Hematopoietic multipotent progenitor cell treated with erythropoietin and hydrocortisone succinate and interleukin-3 and kit ligand, for 4 days (in vitro differentiated cells): ENCODE results near the gene MRPS30.
"Not testable (repeated sequence)": the region's sequence is repeated elsewhere in the genome, so short reads cannot be mapped to it uniquely, and the experiment has no call there.

Source experiments
- DNase-seq: peaks from one replicate; pipeline ENCODE4 v3.0.0-alpha.2; 2015

The MRPS30 gene

GRCh38 chr5:44824662-44825061 is 15.9 kb downstream of the MRPS30 start:
- DNase-seq = not testable (repeated sequence)

DNA sequence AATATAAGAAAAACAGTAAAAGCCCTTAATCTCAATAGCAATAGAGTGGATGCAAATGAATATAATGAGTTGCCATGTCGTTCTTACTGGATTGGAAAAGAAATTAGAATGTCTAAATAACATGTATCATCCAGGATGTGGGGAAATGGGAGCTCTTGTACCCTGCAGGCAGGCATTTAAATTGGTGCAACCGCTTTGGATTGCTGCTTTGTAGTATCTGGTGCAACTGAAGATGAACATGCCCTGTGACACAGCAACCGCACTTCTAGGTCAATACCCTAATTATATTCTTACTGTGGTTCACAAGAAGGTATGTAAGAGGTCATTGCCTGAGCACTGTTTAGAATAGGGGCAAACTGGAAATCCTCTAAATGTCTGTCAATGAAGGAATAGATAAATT is 18.9 kb downstream of the MRPS30 start:
- no peak for DNase-seq

- no peak for DNase-seq
Observed at GRCh38 chr5:44828719-44829118, 20.0 kb downstream of the MRPS30 start.

DNA sequence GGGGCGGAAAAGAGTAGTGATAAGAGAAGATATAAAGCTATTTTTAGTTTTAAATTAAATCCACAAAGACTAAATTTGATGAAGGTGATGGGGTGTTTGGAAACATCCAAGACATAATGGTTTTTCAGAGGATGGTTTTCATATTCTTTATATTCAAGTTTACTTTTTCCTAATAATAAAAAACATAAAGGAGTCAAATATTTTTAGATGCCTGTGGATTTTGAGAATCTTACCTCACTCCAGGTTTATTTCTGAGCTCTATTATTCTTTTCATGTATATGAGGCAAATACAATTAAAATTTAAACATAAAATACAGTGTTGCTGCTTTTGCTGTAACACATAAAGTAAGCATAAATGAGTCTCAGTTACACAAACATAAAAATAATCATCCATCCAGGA is 22.2 kb downstream of the MRPS30 start:
- no peak for DNase-seq

GRCh38 chr5:44833249-44833648 is 24.5 kb downstream of the MRPS30 start:
- DNase-seq = no peak

- no peak for DNase-seq
Observed at GRCh38 chr5:44835693-44836092, 26.9 kb downstream of the MRPS30 start.

DNA sequence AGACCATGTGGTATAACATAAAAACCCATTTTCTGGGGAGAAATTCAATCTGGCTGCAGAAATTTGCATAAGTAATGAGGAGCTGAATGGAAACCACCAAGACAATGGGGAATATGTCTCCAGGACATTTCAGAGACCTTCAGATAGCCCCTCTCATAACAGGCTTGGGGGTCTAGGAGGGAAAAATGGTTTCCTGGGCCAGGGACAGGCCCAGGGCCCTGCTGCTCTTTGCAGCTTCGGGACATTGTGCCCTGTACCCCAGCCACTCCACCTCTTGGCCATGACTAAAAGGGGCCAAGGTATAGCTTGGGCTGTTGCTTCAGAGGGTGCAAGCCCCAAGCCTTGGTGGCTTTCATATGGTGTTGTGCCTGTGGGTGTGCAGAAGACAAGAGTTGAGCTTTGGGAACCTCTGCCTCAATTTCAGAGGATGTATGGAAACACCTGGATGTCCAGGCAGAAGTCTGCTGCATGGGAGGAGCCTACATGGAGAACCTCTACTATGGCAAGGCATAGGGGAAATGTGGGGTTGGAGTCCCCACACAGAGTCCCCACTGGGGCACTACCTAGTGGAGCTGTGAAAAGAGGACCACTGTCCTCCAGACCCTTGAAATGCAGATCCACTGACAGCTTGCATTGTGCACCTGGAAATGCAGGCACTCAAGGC is 30.4 kb downstream of the MRPS30 start:
- no peak for DNase-seq

- no peak for DNase-seq
Observed at GRCh38 chr5:44842496-44843282, 33.9 kb downstream of the MRPS30 start.

DNA sequence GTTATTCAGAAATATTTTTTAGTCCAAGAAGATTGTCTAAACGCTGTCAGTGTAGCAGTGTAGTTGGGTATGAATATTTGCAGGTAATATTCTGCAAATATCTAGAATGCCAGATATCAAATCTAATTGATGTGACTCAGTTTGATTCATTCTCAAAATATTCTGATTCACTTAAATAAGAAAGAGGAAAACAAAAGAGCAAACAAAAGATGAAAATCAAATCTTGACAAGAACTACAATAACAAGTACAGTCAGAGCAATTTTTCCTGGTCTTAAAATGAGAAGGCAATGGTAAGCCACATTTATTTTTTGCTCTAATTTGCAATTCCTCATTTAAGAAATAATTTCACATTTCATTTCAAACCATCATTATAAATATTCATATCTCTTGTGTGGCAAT is 36.0 kb downstream of the MRPS30 start:
- DNase-seq = no peak

DNA sequence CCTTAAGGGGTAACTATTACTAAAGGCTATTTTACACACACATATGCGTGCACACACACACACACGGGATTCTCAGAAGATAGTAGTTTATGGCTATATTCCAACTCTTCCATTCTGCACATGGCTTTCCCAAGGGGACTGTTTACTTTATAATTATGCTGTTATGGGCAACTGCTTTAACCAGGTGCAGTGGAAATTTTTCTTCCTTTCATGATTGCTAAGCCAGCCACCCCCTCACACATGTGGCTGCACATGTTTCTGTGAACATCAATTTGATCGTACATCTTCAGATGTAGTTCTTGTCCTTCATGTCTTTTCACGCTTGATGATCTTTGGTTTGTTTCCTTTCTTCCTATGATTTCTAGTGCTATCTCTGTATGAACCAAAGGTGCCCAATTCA is 37.0 kb downstream of the MRPS30 start:
- DNase-seq = no peak

GRCh38 chr5:44847206-44847852 is 38.6 kb downstream of the MRPS30 start:
- DNase-seq = no peak

DNA sequence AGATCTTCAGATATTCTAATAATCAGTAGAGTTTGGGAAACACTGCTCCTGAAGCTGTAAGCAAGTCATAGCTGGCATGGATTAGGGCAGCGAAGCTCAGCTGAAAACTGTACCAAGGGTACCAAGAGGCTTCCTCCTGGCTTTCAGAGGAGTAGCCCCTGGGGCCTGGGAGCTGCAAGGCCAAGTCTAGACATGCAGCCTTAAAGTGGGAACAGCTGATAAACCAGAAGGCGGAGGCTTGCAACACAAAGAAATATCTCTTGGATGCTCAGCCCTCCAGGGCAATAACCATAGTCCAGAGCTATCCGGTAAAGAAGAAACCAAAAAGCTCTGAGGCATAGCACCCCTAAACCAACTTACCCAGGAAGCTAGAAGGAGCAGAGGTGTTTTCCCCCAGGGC is 51.5 kb downstream of the MRPS30 start:
- DNase-seq = no peak

GRCh38 chr5:44862808-44863207 is 54.1 kb downstream of the MRPS30 start:
- DNase-seq = peak; percentile 4
